ENCODE measurements around the gene RASGRP4.

Gene RASGRP4

GRCh38 chr19:38451036-38451435 lies 25.0 kb upstream of the RASGRP4 start:
- no peak for TF ChIP-seq POU2F2 (IDR thresholded peaks at IDR 0.05; ENCODE audit: low read depth, low read length)
- no peak for TF ChIP-seq PAX5 (IDR thresholded peaks at IDR 0.05; ENCODE audit: insufficient read depth, low read length, severe bottlenecking)
- no peak for DNase-seq (ENCODE audit: insufficient read length, low spot score)
- FAIRE-seq: no peak

- TF ChIP-seq PAX5 (IDR thresholded peaks at IDR 0.05; ENCODE audit: insufficient read depth, low read length, severe bottlenecking) (no peak), SPI1 (IDR thresholded peaks at IDR 0.05; ENCODE audit: low read depth, low read length) (no peak), POLR2A (IDR thresholded peaks at IDR 0.05; ENCODE audit: low read depth, low read length) (no peak), POU2F2 (IDR thresholded peaks at IDR 0.05; ENCODE audit: low read depth, low read length) (no peak), TAF1 (IDR thresholded peaks at IDR 0.05; ENCODE audit: low read depth, low read length) (no peak), POLR2AphosphoS5 (IDR thresholded peaks at IDR 0.05; ENCODE audit: low read depth, low read length) (no peak)
- FAIRE-seq: no peak
Observed at GRCh38 chr19:38449518-38449917, 23.5 kb upstream of the RASGRP4 start.

GRCh38 chr19:38448225-38448624 lies 22.2 kb upstream of the RASGRP4 start:
- no peak for FAIRE-seq
- TF ChIP-seq TAF1 (IDR thresholded peaks at IDR 0.05; ENCODE audit: low read depth, low read length) (no peak), POU2F2 (IDR thresholded peaks at IDR 0.05; ENCODE audit: low read depth, low read length) (no peak), POLR2AphosphoS5 (IDR thresholded peaks at IDR 0.05; ENCODE audit: low read depth, low read length) (no peak), SPI1 (IDR thresholded peaks at IDR 0.05; ENCODE audit: low read depth, low read length) (no peak), PAX5 (IDR thresholded peaks at IDR 0.05; ENCODE audit: insufficient read depth, low read length, severe bottlenecking) (no peak), POLR2A (IDR thresholded peaks at IDR 0.05; ENCODE audit: low read depth, low read length) (no peak)
- no peak for DNase-seq (ENCODE audit: insufficient read length, low spot score)

More at GRCh38 chr19:38449518-38449917, 23.5 kb upstream of the RASGRP4 start:
- DNase-seq (ENCODE audit: insufficient read length, low spot score): no peak

GRCh38 chr19:38445362-38445761 lies 19.3 kb upstream of the RASGRP4 start:
- FAIRE-seq (no peak), DNase-seq (ENCODE audit: insufficient read length, low spot score) (no peak)
- TF ChIP-seq PAX5 (IDR thresholded peaks at IDR 0.05; ENCODE audit: insufficient read depth, low read length, severe bottlenecking): no peak
- no peak for TF ChIP-seq SPI1 (IDR thresholded peaks at IDR 0.05; ENCODE audit: low read depth, low read length)
- no peak for TF ChIP-seq POU2F2 (IDR thresholded peaks at IDR 0.05; ENCODE audit: low read depth, low read length)
- TF ChIP-seq TAF1 (IDR thresholded peaks at IDR 0.05; ENCODE audit: low read depth, low read length): no peak
- no peak for TF ChIP-seq POLR2AphosphoS5 (IDR thresholded peaks at IDR 0.05; ENCODE audit: low read depth, low read length)
- TF ChIP-seq POLR2A (IDR thresholded peaks at IDR 0.05; ENCODE audit: low read depth, low read length): no peak

- TF ChIP-seq POLR2A (IDR thresholded peaks at IDR 0.05; ENCODE audit: low read depth, low read length) (no peak), PAX5 (IDR thresholded peaks at IDR 0.05; ENCODE audit: insufficient read depth, low read length, severe bottlenecking) (no peak), SPI1 (IDR thresholded peaks at IDR 0.05; ENCODE audit: low read depth, low read length) (no peak), TAF1 (IDR thresholded peaks at IDR 0.05; ENCODE audit: low read depth, low read length) (no peak), POU2F2 (IDR thresholded peaks at IDR 0.05; ENCODE audit: low read depth, low read length) (no peak), POLR2AphosphoS5 (IDR thresholded peaks at IDR 0.05; ENCODE audit: low read depth, low read length) (no peak)
- no peak for FAIRE-seq
- DNase-seq (ENCODE audit: insufficient read length, low spot score): no peak
Observed at GRCh38 chr19:38444026-38444425, 18.0 kb upstream of the RASGRP4 start.

- no peak for TF ChIP-seq POU2F2 (IDR thresholded peaks at IDR 0.05; ENCODE audit: low read depth, low read length)
- no peak for TF ChIP-seq TAF1 (IDR thresholded peaks at IDR 0.05; ENCODE audit: low read depth, low read length)
- TF ChIP-seq PAX5 (IDR thresholded peaks at IDR 0.05; ENCODE audit: insufficient read depth, low read length, severe bottlenecking): no peak
- TF ChIP-seq POLR2A (IDR thresholded peaks at IDR 0.05; ENCODE audit: low read depth, low read length): no peak
- no peak for TF ChIP-seq POLR2AphosphoS5 (IDR thresholded peaks at IDR 0.05; ENCODE audit: low read depth, low read length)
- TF ChIP-seq SPI1 (IDR thresholded peaks at IDR 0.05; ENCODE audit: low read depth, low read length): no peak
- DNase-seq (ENCODE audit: insufficient read length, low spot score): no peak
- peak; percentile 5 for FAIRE-seq
Observed at GRCh38 chr19:38443458-38443999, 17.5 kb upstream of the RASGRP4 start.

GRCh38 chr19:38442736-38443135 lies 16.7 kb upstream of the RASGRP4 start:
- DNase-seq (ENCODE audit: insufficient read length, low spot score) (no peak), FAIRE-seq (no peak)
- no peak for TF ChIP-seq PAX5 (IDR thresholded peaks at IDR 0.05; ENCODE audit: insufficient read depth, low read length, severe bottlenecking)
- TF ChIP-seq POU2F2 (IDR thresholded peaks at IDR 0.05; ENCODE audit: low read depth, low read length): no peak
- TF ChIP-seq POLR2AphosphoS5 (IDR thresholded peaks at IDR 0.05; ENCODE audit: low read depth, low read length): no peak
- no peak for TF ChIP-seq POLR2A (IDR thresholded peaks at IDR 0.05; ENCODE audit: low read depth, low read length)
- TF ChIP-seq SPI1 (IDR thresholded peaks at IDR 0.05; ENCODE audit: low read depth, low read length): no peak

- DNase-seq (ENCODE audit: insufficient read length, low spot score): no peak
- peak; percentile 56 for FAIRE-seq
Observed at GRCh38 chr19:38441657-38442348, 15.8 kb upstream of the RASGRP4 start.

GRCh38 chr19:38440592-38440991 lies 14.6 kb upstream of the RASGRP4 start:
- DNase-seq (ENCODE audit: insufficient read length, low spot score): no peak
- TF ChIP-seq POLR2AphosphoS5 (IDR thresholded peaks at IDR 0.05; ENCODE audit: low read depth, low read length) (no peak), POLR2A (IDR thresholded peaks at IDR 0.05; ENCODE audit: low read depth, low read length) (no peak), PAX5 (IDR thresholded peaks at IDR 0.05; ENCODE audit: insufficient read depth, low read length, severe bottlenecking) (no peak), SPI1 (IDR thresholded peaks at IDR 0.05; ENCODE audit: low read depth, low read length) (no peak), POU2F2 (IDR thresholded peaks at IDR 0.05; ENCODE audit: low read depth, low read length) (no peak), TAF1 (IDR thresholded peaks at IDR 0.05; ENCODE audit: low read depth, low read length) (no peak)
- FAIRE-seq: no peak

More at GRCh38 chr19:38441657-38442348, 15.8 kb upstream of the RASGRP4 start:
- no peak for TF ChIP-seq POLR2AphosphoS5 (IDR thresholded peaks at IDR 0.05; ENCODE audit: low read depth, low read length)
- no peak for TF ChIP-seq PAX5 (IDR thresholded peaks at IDR 0.05; ENCODE audit: insufficient read depth, low read length, severe bottlenecking)
- TF ChIP-seq POU2F2 (IDR thresholded peaks at IDR 0.05; ENCODE audit: low read depth, low read length): no peak
- no peak for TF ChIP-seq SPI1 (IDR thresholded peaks at IDR 0.05; ENCODE audit: low read depth, low read length)
- no peak for TF ChIP-seq TAF1 (IDR thresholded peaks at IDR 0.05; ENCODE audit: low read depth, low read length)
